Superior temporal gyrus (tissue), 1 donor: ENCODE data around the gene ZNF480.
A peak's percentile ranks its signal among the peaks of the same experiment; 100 is the strongest.
"Not testable (repeated sequence)": the region's sequence is repeated elsewhere in the genome, so short reads cannot be mapped to it uniquely, and the experiment has no call there.

Source experiments
- DNase-seq: peaks from one replicate; pipeline ENCODE4 v3.0.0-alpha.2; 2016; ENCODE audit errors: extremely low spot score

The ZNF480 gene

DNA sequence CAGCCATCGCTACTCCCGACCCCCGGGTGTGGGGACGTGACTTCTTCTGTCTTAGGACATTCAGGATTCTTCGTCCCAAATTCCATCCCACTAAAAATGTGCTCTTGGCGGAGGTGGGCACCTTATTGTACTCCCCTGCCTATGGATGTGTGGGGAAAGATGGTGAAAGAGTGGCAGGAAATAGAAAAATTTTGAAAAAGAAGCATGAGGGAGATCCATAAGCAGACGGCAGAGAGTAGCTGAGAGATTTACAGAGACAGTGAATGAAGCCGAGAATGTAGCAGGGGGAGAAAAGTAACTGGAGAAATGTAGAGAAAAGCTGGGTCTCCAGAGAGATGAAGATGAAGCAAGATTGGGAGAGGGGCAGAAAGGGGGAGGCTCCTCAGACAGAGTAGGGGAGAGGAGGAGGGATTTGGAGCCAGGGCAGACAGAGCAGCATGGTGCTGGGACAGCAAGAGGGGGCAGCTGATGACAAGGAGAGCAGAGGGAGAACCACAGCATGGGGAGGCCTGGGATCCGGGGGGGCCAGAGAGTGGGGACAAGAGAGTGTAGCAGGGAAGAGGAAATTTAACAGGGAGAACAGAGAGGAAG is 39.9 kb downstream of the ZNF480 start:
- no peak for DNase-seq

GRCh38 chr19:52339022-52339421 is 42.1 kb downstream of the ZNF480 start:
- DNase-seq, result not testable (repeated sequence)

DNA sequence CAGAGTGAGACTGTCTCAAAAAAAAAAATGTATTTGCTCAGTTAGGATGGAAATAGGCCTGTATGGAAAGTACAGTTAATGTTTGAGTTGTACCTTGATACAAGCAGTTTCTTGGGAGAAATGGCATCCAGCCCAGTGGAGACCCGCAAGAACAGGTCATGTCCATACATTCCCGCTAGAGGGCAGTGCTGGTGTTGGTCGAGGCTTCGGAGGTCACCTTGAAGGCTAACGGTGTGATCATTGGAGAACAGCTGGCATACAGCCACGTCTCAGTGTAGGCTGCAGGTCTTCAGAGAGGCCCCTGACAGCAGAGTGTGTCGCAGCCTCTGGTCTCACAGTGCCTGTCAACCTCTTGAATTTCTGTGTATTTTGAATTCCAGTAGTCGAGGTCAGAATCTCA is 46.6 kb downstream of the ZNF480 start:
- peak; percentile 31 for DNase-seq

DNA sequence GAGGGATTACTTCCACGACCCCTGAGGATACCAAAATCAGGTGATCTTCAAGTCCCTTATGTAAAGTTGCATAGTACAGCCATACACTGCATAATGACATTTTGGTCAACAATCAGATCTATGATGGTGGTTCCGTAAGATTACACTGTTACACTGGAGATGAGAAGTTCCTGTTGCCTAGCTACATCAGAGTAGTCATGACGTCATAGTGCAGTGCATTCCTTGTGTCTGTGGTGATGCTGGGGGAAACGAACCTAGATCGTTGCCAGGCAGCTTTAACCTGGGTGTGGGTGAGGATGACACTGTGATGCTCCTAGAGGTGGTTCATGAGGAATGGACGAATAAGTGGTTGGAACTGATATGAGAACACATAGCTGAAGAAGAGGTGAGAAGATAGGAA is 48.2 kb downstream of the ZNF480 start:
- DNase-seq, result no peak

- no peak for DNase-seq
Observed at GRCh38 chr19:52351512-52351911, 54.5 kb downstream of the ZNF480 start.

DNA sequence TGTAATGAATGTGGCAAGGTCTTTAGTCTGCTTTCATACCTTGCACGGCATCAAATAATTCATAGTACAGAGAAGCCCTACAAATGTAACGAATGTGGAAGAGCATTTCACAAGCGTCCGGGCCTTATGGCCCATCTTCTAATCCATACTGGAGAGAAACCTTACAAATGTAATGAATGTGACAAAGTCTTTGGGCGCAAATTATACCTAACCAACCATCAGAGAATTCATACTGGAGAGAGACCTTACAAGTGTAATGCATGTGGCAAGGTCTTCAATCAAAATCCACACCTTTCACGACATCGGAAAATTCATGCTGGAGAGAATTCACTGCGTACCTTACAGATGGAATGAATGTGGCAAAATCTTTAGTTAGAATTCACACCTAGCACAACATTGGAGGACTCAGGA is 69.5 kb downstream of the ZNF480 start:
- no peak for DNase-seq

GRCh38 chr19:52369559-52370340 is 72.8 kb downstream of the ZNF480 start, which contains the start of gene ZNF880:
Gene ZNF880 (plus strand): TSS chr19:52369923. CDS start chr19:52369966, 43 bp downstream.
- peak; percentile 95 for DNase-seq

DNA sequence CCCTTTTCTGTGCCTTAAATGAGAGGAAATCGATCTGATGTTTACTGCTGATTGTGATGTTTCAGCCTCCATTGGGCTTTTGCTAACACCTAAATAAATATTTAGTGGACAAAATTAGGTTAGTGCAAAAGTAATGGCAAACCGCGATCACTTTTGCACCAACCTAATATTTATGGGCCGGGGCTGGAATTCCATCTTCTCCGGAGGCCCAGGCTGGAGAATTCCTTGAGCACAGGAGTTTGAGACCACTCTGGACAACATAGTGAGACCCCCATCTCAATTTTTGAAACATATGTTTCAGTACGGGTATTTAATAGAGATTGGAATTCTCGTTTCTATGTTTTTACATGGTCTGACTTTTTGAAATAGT is 73.4 kb downstream of the ZNF480 start:
- no peak for DNase-seq
